ENCODE measurements around the gene VSIG10L2. TPM values are rescaled to one million over a fixed set of nuclear protein-coding genes. Genes with fewer than 3 reads are reported as not detected.
"Not testable (repeated sequence)": the region's sequence is repeated elsewhere in the genome, so short reads cannot be mapped to it uniquely, and the experiment has no call there.

VSIG10L2 gene
- total RNA-seq, 1 experiment from 2014 or later, result not detected

DNA sequence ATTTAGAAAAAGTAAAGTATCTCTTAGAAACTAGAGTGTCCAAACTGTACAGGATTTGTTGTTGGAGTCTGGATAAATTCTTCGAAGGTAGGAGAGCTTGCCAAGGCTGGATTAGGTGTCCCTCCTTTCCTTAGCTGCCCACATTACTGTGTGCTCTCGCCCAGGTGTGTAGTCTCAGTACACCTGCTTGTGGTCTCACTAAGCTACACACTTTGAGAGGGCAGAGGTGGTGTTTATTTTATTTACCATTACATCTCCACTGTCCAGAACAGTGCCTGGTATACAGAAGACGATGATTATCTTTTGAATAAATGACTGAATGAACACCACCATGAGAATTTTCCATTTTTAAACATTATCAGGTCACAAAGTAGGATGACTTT is 36.5 kb downstream of the VSIG10L2 start:
- Histone ChIP-seq H2AFZ (ENCODE audit: low read length) (no peak overlapping the region), H3K4me2 (ENCODE audit: insufficient read depth, insufficient read length, low read length) (no peak overlapping the region), H4K8ac (replicated peaks; ENCODE audit: insufficient read length, low read depth, low read length) (no peak overlapping the region), H3K79me1 (ENCODE audit: insufficient read depth, low read depth, low read length, poor library complexity, severe bottlenecking) (no peaks in the 10 kb centered on the region), H3K9me3 (ENCODE audit: control insufficient read depth, low read depth, low read length) (no peaks in the 10 kb centered on the region), H3T11ph (ENCODE audit: low read length) (no peak overlapping the region), H3K23me2 (ENCODE audit: insufficient read length, low read depth, low read length, poor library complexity, severe bottlenecking) (no peaks in the 10 kb centered on the region), H2BK120ac (ENCODE audit: low read depth, low read length, poor library complexity, severe bottlenecking) (no peak overlapping the region), H3K18ac (ENCODE audit: insufficient read length, low read depth, low read length) (no peak overlapping the region), H3K4me1 (ENCODE audit: insufficient read depth, low read length) (peaks cover 4% of the 10 kb centered on the region; the same call in 1 of the 2 replicates), H3K27ac (ENCODE audit: insufficient read length, low read depth, low read length) (no peak overlapping the region), H2BK5ac (ENCODE audit: insufficient read length, low read length) (no peak overlapping the region), H2BK12ac (ENCODE audit: insufficient read length, low read depth, low read length) (no peak overlapping the region), H2AK5ac (ENCODE audit: insufficient read length, low read length) (no peak overlapping the region), H3K23ac (ENCODE audit: insufficient read length, low read depth, low read length) (no peak overlapping the region), H2BK15ac (ENCODE audit: low read depth, low read length) (no peak overlapping the region), H3K56ac (ENCODE audit: insufficient read length, low read depth, low read length) (no peak overlapping the region), H3K27me3 (ENCODE audit: insufficient read depth, low read length) (no peaks in the 10 kb centered on the region), H3K14ac (ENCODE audit: insufficient read depth, low read length) (no peak overlapping the region), H4K5ac (ENCODE audit: insufficient read length, low read depth, low read length) (no peak overlapping the region), H3K79me2 (ENCODE audit: insufficient read depth, low read length) (no peaks in the 10 kb centered on the region), H3K4ac (ENCODE audit: low read depth, low read length) (no peak overlapping the region), H4K91ac (ENCODE audit: insufficient read length, low read depth, low read length) (no peak overlapping the region), H3K9ac (ENCODE audit: extremely low read depth, insufficient read length, low read length) (no peak overlapping the region), H4K20me1 (ENCODE audit: control insufficient read depth, insufficient read depth, insufficient read length) (no peaks in the 10 kb centered on the region), H2BK20ac (ENCODE audit: low read depth, low read length, poor library complexity, severe bottlenecking) (no peak overlapping the region)
- Mint-ChIP-seq H3K27ac (0 out of 7 replicates have a peak overlapping the region, but pooled peaks of 1 of the 3 experiments have one; percentile 32), H3K27me3 (ENCODE audit: low read depth) (no peaks in the 10 kb centered on the region), H3K9me3 (no peaks in the 10 kb centered on the region), H3K4me1 (peaks cover 20 to 25% of the 10 kb centered on the region in 2 experiments), H3K4me3 (no peak overlapping the region), H3K36me3 (ENCODE audit: insufficient read depth in 1 of 3, low read depth in 3 of 3) (peaks cover 0 to 15% (median 15%) of the 10 kb centered on the region in 3 experiments; a peak in 5 of 7 replicates)
- no CpG with 5 or more reads among the region's 3 CpGs for WGBS (ENCODE audit: extremely low coverage, insufficient read length, low lambda C conversion rate)
- TF ChIP-seq CTCF (conservative IDR thresholded peaks at IDR 0.05), result no peak
- DNase-seq, result no peak

GRCh38 chr11:125985956-125986355 is 40.1 kb downstream of the VSIG10L2 start:
- H3K79me2 ChIP-seq (ENCODE audit: insufficient read depth, low read length); H3K27ac ChIP-seq (ENCODE audit: insufficient read length, low read depth, low read length); H2AK5ac ChIP-seq (ENCODE audit: insufficient read length, low read length); H3K9me3 Mint-ChIP-seq; H3K56ac ChIP-seq (ENCODE audit: insufficient read length, low read depth, low read length); H4K20me1 ChIP-seq (ENCODE audit: control insufficient read depth, insufficient read depth, insufficient read length); H2AFZ ChIP-seq (ENCODE audit: low read length); H4K8ac ChIP-seq (replicated peaks; ENCODE audit: insufficient read length, low read depth, low read length); H3K27ac Mint-ChIP-seq; H2BK12ac ChIP-seq (ENCODE audit: insufficient read length, low read depth, low read length); H2BK120ac ChIP-seq (ENCODE audit: low read depth, low read length, poor library complexity, severe bottlenecking); H3K4me1 Mint-ChIP-seq; H2BK15ac ChIP-seq (ENCODE audit: low read depth, low read length); H3K4ac ChIP-seq (ENCODE audit: low read depth, low read length); H3K23me2 ChIP-seq (ENCODE audit: insufficient read length, low read depth, low read length, poor library complexity, severe bottlenecking); H3K27me3 ChIP-seq (ENCODE audit: insufficient read depth, low read length); DNase-seq; H3K9ac ChIP-seq (ENCODE audit: extremely low read depth, insufficient read length, low read length); H3K14ac ChIP-seq (ENCODE audit: insufficient read depth, low read length); H4K5ac ChIP-seq (ENCODE audit: insufficient read length, low read depth, low read length); H3K4me1 ChIP-seq (ENCODE audit: insufficient read depth, low read length); H3K23ac ChIP-seq (ENCODE audit: insufficient read length, low read depth, low read length); H4K91ac ChIP-seq (ENCODE audit: insufficient read length, low read depth, low read length); H2BK5ac ChIP-seq (ENCODE audit: insufficient read length, low read length); H3K4me3 Mint-ChIP-seq; H3K18ac ChIP-seq (ENCODE audit: insufficient read length, low read depth, low read length); H3T11ph ChIP-seq (ENCODE audit: low read length); H3K4me2 ChIP-seq (ENCODE audit: insufficient read depth, insufficient read length, low read length); H3K79me1 ChIP-seq (ENCODE audit: insufficient read depth, low read depth, low read length, poor library complexity, severe bottlenecking); H3K27me3 Mint-ChIP-seq (ENCODE audit: low read depth); H3K9me3 ChIP-seq (ENCODE audit: control insufficient read depth, low read depth, low read length); H2BK20ac ChIP-seq (ENCODE audit: low read depth, low read length, poor library complexity, severe bottlenecking): not testable (repeated sequence)
- WGBS (ENCODE audit: extremely low coverage, insufficient read length, low lambda C conversion rate), result no CpG with 5 or more reads among the region's 6 CpGs
- H3K36me3 Mint-ChIP-seq (ENCODE audit: insufficient read depth in 1 of 3, low read depth in 3 of 3), result peaks cover 3 to 25% (median 21%) of the 10 kb centered on the region in 3 experiments; a peak in 5 of 7 replicates

Measured in H9 (cell line).